Neural progenitor cell (in vitro differentiated cells): Measurements from ENCODE around the gene VDAC2. TPM values are rescaled to one million over a fixed set of nuclear protein-coding genes. Genes with fewer than 3 reads are reported as not detected.

ENCODE experiments used
- DNase-seq: peaks from one replicate; pipeline ENCODE4 v3.0.0-alpha.2; 2016; ENCODE audit warnings: low spot score
- H2AFZ ChIP-seq: fragments of 200-600 bp; sonication (generic); replicated peaks from 2 replicates; pipeline ENCODE4 v1.6.1; 2016; ENCODE audit warnings: antibody characterized with exemption
- H3F3A ChIP-seq: fragments of 200-600 bp; sonication (generic); 2 replicates; pipeline ENCODE4 v1.6.1; 2016; ENCODE audit warnings: antibody characterized with exemption, low read depth
- H3K27ac ChIP-seq: fragments of 200-600 bp; sonication (generic); 2 replicates; pipeline ENCODE4 v1.5.1; 2016; ENCODE audit warnings: mild to moderate bottlenecking
- H3K27me3 ChIP-seq: fragments of 200-600 bp; sonication (generic); 2 replicates; pipeline ENCODE4 v1.6.1; 2016; ENCODE audit warnings: mild to moderate bottlenecking, moderate library complexity
- H3K36me3 ChIP-seq: fragments of 200-600 bp; sonication (generic); 2 replicates; pipeline ENCODE4 v1.5.1; 2016
- H3K4me1 ChIP-seq: fragments of 200-600 bp; sonication (generic); 2 replicates; pipeline ENCODE4 v1.6.1; 2016; ENCODE audit warnings: mixed run types
- H3K4me2 ChIP-seq: fragments of 200-600 bp; sonication (generic); 2 replicates; pipeline ENCODE4 v1.6.1; 2016
- H3K4me3 ChIP-seq: fragments of 200-600 bp; sonication (generic); 2 replicates; pipeline ENCODE4 v1.5.1; 2016
- H3K79me2 ChIP-seq: fragments of 200-600 bp; sonication (generic); 2 replicates; pipeline ENCODE4 v1.6.1; 2016; ENCODE audit warnings: low read depth
- H3K9ac ChIP-seq: fragments of 200-600 bp; sonication (generic); 2 replicates; pipeline ENCODE4 v1.6.1; 2016
- H3K9me3 ChIP-seq: fragments of 200-600 bp; sonication (generic); 2 replicates; pipeline ENCODE4 v1.5.1; 2016; ENCODE audit warnings: low read depth
- H4K20me1 ChIP-seq: fragments of 200-600 bp; sonication (generic); 2 replicates; pipeline ENCODE4 v1.6.1; 2016; ENCODE audit warnings: low read depth
- H3K27ac Mint-ChIP-seq: 3 replicates; pipeline ENCODE4 v1.8.0; 2021; ENCODE audit warnings: mixed read lengths
- H3K27me3 Mint-ChIP-seq: 2 replicates; pipeline ENCODE4 v1.8.0; 2022; ENCODE audit warnings: low read depth, mild to moderate bottlenecking, inconsistent platforms, moderate library complexity, mixed read lengths; ENCODE audit not compliant: insufficient read depth
- H3K36me3 Mint-ChIP-seq: 3 replicates; pipeline ENCODE4 v1.8.0; 2021; ENCODE audit warnings: mixed read lengths
- H3K4me1 Mint-ChIP-seq: 3 replicates; pipeline ENCODE4 v1.8.0; 2021; ENCODE audit warnings: mixed read lengths
- H3K4me3 Mint-ChIP-seq: 3 replicates; pipeline ENCODE4 v1.8.0; 2021; ENCODE audit warnings: mild to moderate bottlenecking, moderate library complexity, mixed read lengths
- H3K9me3 Mint-ChIP-seq: 3 replicates; pipeline ENCODE4 v1.8.0; 2020; ENCODE audit warnings: mixed read lengths
- CTCF ChIP-seq: fragments of 200-600 bp; sonication (generic); IDR thresholded peaks from 2 replicates; pipeline ENCODE4 v1.5.1; 2017; ENCODE audit warnings: antibody characterized with exemption, mild to moderate bottlenecking
- EZH2 ChIP-seq: fragments of 200-600 bp; sonication (generic); IDR thresholded peaks from 2 replicates; pipeline ENCODE4 v1.6.1; 2017; ENCODE audit warnings: antibody characterized with exemption, mild to moderate bottlenecking, moderate library complexity
- EZH2phosphoT487 ChIP-seq: fragments of 200-600 bp; sonication (generic); IDR thresholded peaks from 2 replicates; pipeline ENCODE4 v1.6.1; 2017; ENCODE audit warnings: antibody characterized with exemption
- total RNA-seq: library from RNA; depleted of rRNA; stranded (reverse); fragments of >200 nt; gene quantifications from 2 replicates; pipeline ENCODE4 v1.2.3, GENCODE V29; 2015; ENCODE audit warnings: low replicate concordance

The VDAC2 gene
- total RNA-seq, 1 donor from 2014 or later = 341 TPM

GRCh38 chr10:75176736-75177135 lies 33.9 kb upstream of the VDAC2 start:
- Histone ChIP-seq H3K9me3 (no peaks in the 10 kb centered on the region), H3K9ac (no peak overlapping the region), H3K36me3 (no peaks in the 10 kb centered on the region), H3K4me2 (no peak overlapping the region), H3K27me3 (no peaks in the 10 kb centered on the region), H3K4me1 (no peaks in the 10 kb centered on the region), H3K4me3 (no peak overlapping the region), H3F3A (no peaks in the 10 kb centered on the region), H2AFZ (no peak overlapping the region), H4K20me1 (no peaks in the 10 kb centered on the region), H3K27ac (no peak overlapping the region), H3K79me2 (no peaks in the 10 kb centered on the region)
- TF ChIP-seq CTCF = no peak
- TF ChIP-seq EZH2phosphoT487 = no peak
- TF ChIP-seq EZH2 = no peak
- DNase-seq = no peak
- Mint-ChIP-seq H3K9me3 (no peaks in the 10 kb centered on the region), H3K27me3 (no peaks in the 10 kb centered on the region), H3K36me3 (peaks cover 8% of the 10 kb centered on the region), H3K4me1 (no peaks in the 10 kb centered on the region), H3K27ac (no peak overlapping the region), H3K4me3 (no peak overlapping the region)

- Histone ChIP-seq H3K4me2 (no peak overlapping the region), H3K9me3 (no peaks in the 10 kb centered on the region), H3K4me1 (no peaks in the 10 kb centered on the region), H3K27ac (no peak overlapping the region), H3F3A (no peaks in the 10 kb centered on the region), H3K27me3 (no peaks in the 10 kb centered on the region), H2AFZ (no peak overlapping the region), H3K4me3 (no peak overlapping the region), H4K20me1 (no peaks in the 10 kb centered on the region), H3K9ac (no peak overlapping the region), H3K36me3 (no peaks in the 10 kb centered on the region), H3K79me2 (no peaks in the 10 kb centered on the region)
- Mint-ChIP-seq H3K36me3 (peaks cover 9% of the 10 kb centered on the region), H3K4me3 (no peak overlapping the region), H3K9me3 (no peaks in the 10 kb centered on the region), H3K4me1 (no peaks in the 10 kb centered on the region), H3K27ac (no peak overlapping the region), H3K27me3 (no peaks in the 10 kb centered on the region)
- DNase-seq = no peak
- TF ChIP-seq EZH2 = no peak
- no peak for TF ChIP-seq CTCF
- no peak for TF ChIP-seq EZH2phosphoT487
These were observed 30.9 kb upstream of the VDAC2 start for GRCh38 chr10:75179657-75180177.

- Mint-ChIP-seq H3K27ac (no peak overlapping the region), H3K9me3 (no peaks in the 10 kb centered on the region), H3K36me3 (peaks cover 7% of the 10 kb centered on the region), H3K4me3 (no peak overlapping the region), H3K4me1 (no peaks in the 10 kb centered on the region), H3K27me3 (no peaks in the 10 kb centered on the region)
- no peak for DNase-seq
- Histone ChIP-seq H3F3A (no peaks in the 10 kb centered on the region), H3K9me3 (no peaks in the 10 kb centered on the region), H3K27me3 (no peaks in the 10 kb centered on the region), H4K20me1 (no peaks in the 10 kb centered on the region), H3K27ac (no peak overlapping the region), H3K79me2 (no peaks in the 10 kb centered on the region), H2AFZ (no peak overlapping the region), H3K4me2 (no peak overlapping the region), H3K4me3 (no peak overlapping the region), H3K9ac (no peak overlapping the region), H3K36me3 (no peaks in the 10 kb centered on the region), H3K4me1 (no peaks in the 10 kb centered on the region)
- no peak for TF ChIP-seq EZH2
- no peak for TF ChIP-seq EZH2phosphoT487
- TF ChIP-seq CTCF = no peak
These were observed 30.0 kb upstream of the VDAC2 start for GRCh38 chr10:75180592-75180991.
